ENCODE measurements around the gene FCGR3A.

Gene FCGR3A

GRCh38 chr1:161495490-161495889, 54.1 kb downstream of the FCGR3A start:
- TF ChIP-seq, protein P1, sequence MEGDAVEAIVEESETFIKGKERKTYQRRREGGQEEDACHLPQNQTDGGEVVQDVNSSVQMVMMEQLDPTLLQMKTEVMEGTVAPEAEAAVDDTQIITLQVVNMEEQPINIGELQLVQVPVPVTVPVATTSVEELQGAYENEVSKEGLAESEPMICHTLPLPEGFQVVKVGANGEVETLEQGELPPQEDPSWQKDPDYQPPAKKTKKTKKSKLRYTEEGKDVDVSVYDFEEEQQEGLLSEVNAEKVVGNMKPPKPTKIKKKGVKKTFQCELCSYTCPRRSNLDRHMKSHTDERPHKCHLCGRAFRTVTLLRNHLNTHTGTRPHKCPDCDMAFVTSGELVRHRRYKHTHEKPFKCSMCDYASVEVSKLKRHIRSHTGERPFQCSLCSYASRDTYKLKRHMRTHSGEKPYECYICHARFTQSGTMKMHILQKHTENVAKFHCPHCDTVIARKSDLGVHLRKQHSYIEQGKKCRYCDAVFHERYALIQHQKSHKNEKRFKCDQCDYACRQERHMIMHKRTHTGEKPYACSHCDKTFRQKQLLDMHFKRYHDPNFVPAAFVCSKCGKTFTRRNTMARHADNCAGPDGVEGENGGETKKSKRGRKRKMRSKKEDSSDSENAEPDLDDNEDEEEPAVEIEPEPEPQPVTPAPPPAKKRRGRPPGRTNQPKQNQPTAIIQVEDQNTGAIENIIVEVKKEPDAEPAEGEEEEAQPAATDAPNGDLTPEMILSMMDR (IDR thresholded peaks at IDR 0.05; ENCODE audit: insufficient read depth, low read depth, low read length, missing control alignments), result no peak
- DNase-seq (ENCODE audit: low read depth), result no peak
- no peak overlapping the region for H3K4me3 ChIP-seq (ENCODE audit: low read depth, low read length)

- DNase-seq (ENCODE audit: low read depth), result no peak
- H3K4me3 ChIP-seq (ENCODE audit: low read depth, low read length), result no peak overlapping the region
- TF ChIP-seq, protein P1 (IDR thresholded peaks at IDR 0.05; ENCODE audit: insufficient read depth, low read depth, low read length, missing control alignments), result no peak
Measured at GRCh38 chr1:161494091-161494735, 55.4 kb downstream of the FCGR3A start.

GRCh38 chr1:161492827-161493226, 56.8 kb downstream of the FCGR3A start:
- TF ChIP-seq, protein P1 (IDR thresholded peaks at IDR 0.05; ENCODE audit: insufficient read depth, low read depth, low read length, missing control alignments), result no peak
- DNase-seq (ENCODE audit: low read depth), result no peak

More at GRCh38 chr1:161492827-161493226, 56.8 kb downstream of the FCGR3A start:
- no peak overlapping the region for H3K4me3 ChIP-seq (ENCODE audit: low read depth, low read length)
